ENCODE data around the gene DNAH11.
"Not testable (repeated sequence)": the region's sequence is repeated elsewhere in the genome, so short reads cannot be mapped to it uniquely, and the experiment has no call there.

DNAH11 gene

DNA sequence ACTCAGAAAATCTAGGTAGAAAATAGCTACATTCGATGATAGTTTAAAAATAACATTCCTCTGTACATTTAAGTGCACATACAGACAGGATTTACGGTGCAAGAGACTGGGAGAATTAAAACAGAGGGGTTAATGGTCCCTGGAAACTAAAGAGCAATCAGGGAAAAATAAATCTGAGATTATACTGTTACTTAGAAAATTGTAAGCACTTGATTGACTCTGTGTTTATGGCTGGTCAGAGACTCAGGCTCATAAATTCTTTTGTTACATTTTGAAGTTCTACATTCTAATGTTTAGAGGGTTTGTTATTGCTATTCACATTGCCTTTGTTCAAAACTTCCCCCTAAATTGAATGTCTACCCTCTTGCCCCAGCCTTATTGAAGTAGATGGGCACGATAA lies 348.5 kb downstream of the DNAH11 start:
- no peak for DNase-seq

DNA sequence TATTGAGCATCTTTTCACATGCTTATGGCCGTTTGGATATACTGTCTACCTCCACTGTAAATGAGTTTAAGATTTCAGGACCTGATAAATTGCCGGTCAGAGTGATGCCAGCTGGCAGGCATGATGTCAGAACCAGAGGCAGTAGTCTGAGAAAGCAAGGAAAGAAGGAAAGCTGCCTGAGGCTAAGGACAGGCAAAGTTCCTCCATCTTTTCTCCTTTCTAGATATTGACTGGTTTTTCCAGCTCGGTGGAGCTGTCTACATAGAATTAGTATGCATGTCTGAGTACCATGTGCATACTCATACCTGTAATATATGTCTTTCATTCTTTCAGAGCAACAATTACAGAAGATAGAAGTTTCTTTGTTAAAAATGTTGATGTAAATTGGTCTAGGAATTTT lies 350.6 kb downstream of the DNAH11 start:
- DNase-seq: no peak

DNA sequence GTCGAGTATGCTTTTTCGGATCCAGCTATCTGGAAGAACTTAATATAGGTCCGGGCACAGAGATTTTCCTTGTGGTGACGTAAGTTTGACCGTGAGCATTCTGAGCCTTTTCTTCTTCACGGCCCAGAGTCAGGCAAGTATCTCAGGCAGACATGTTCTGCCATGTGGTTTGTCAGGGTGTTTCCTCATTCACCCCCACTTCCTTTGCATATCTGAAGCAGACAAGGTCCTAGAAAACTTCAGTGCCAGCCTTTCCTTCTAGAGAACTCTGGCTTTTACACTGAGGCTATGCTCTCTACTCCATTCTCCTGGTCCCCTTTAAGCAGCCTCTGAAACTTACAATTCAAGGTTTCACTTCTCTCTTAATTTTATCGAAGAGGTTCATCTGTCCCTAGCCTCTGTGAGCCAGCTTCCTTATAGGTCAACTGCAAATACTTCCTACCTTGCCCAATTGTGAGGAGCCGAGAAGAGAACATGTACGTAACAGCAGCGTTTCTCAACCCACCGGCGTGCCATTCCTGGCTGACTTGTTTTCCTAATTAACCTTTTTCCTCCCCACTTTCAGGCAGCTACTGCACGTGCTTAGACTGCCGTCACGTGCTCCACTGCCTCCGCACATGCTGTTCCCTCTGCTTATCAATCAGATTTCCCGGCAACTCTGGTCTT lies 355.6 kb downstream of the DNAH11 start:
- no peak for DNase-seq

DNA sequence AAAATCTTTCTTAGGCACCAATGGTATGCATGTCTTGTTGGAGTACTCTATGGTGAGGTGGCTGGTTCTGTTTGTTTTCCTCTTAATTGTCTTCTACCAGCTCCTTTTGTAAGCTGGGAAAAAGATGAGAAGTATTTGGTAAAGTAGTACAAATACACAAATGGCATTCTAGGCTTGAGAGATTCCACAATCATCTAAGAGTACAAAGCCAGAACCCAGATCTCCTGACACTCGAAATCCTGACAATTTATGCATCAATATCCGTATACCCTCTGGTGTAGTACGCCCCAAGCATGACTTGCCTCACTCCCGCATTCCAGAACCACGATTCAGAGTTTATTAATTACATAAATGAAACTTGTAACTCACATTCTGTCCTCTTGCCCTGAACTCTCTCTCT lies 359.4 kb downstream of the DNAH11 start:
- DNase-seq: no peak

DNA sequence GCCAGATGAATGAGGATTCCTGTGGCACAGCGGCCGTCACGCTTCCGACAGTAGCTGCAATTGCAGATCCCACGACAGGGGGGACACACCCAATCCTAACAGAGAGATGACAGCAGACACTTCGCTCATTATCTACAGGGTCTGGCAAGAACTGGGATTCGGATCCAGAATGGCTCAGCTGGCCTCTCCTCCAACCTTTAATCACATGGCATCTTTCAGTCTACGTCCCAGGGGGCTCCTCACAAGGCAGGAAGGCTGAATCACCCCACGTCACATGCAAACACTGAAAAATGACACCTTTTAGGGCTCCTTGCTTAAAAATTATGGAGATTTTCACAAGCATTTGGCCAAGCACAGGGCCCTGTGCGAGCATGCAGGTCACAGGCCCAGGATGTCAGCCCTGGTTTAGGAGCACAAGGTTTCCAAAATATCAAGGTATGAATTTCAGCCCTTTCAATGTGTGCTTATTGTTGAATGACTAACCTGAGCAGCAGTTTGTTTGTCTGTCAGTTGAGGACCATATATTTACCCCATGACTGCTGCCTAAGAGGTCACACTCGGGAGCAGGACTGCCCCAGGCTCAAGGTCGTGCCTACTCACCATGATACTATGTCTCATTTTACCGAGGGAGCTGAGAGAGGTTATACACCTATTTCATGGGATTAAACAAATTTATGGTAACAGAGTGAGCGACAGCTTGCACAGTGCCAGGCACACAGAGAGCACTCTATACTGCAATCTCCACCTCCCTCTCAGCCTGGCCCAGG lies 360.4 kb downstream of the DNAH11 start:
- DNase-seq: no peak

DNA sequence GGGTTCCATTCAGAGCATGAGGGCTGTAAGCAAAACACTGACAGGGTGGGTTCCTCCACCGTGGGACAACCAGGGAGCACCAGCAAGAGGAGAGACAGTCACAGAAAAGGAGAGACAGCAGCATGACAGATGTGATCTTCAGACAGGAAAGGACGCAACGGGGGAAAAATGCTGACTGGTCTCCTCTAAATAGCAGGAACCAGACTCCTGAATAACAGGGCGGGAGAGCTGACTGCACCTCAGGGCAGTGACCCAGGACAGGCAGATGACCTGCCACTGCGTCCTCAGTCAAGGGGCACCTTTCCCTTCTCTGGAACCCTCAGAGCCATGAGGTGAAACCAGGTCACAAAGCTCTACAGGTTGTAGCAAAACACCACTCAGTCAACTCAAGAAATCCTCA lies 365.9 kb downstream of the DNAH11 start:
- no peak for DNase-seq

DNA sequence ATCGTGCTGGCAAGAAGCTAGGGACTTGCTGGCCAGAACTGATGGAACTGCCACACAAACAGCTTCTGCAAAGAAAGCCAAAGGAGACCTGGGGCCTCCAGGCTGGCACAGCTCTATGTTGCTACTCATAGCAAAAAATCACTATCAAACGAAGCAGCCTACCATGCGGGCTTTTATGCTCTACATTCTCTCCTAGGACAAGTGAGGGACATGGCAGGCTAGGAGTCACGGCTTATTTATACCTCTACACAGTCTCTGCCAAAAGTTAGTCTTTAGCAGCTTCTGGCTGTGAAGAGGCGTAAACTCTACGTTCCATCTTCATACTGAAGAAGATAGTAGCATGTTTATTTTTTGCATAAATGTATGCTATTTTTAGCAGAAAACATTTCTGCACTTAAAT lies 367.4 kb downstream of the DNAH11 start:
- DNase-seq: no peak

DNA sequence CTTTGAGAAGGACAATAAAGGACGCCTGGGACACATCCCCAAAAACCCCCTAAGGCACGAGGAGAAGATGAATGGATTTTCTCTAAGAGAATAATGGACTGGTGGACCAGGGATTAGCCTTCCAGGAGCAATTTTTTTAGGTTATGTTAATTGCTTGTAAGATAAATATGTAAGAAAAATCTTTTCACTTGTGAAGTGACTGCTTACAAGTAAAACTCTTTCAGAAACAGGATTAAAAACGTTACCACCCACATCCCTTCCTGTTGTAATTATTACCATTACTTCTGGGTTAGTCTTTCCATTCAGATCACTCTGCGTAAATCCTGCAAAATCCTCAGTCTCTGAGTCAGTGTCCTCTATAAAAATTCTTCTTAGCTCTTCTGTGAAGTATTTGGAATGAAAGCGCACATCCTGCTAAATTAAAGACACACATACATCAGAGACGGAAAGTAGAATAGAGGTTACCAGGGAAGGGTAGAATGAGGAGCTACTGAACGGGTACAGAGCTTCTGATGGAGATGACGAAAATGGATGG lies 368.6 kb downstream of the DNAH11 start:
- no peak for DNase-seq

DNA sequence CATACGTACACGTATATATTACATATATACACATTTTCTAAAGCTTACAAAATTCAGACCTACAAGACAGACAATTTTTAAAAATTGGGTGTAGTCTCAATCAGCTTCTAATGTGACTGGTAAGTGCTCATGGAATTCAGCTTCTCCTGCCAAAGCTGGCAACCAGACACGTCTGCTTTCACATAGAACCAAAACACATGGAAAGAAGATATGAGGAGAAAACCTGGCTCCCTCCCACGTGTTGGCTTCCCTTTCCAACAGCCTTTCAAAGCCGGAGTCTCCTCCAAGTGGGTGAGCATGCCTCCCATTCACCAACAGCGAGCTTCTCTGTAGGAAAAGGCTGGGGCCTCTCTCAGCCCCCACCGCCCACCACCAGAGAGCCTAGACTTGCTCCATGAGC lies 369.5 kb downstream of the DNAH11 start:
- DNase-seq: no peak

DNA sequence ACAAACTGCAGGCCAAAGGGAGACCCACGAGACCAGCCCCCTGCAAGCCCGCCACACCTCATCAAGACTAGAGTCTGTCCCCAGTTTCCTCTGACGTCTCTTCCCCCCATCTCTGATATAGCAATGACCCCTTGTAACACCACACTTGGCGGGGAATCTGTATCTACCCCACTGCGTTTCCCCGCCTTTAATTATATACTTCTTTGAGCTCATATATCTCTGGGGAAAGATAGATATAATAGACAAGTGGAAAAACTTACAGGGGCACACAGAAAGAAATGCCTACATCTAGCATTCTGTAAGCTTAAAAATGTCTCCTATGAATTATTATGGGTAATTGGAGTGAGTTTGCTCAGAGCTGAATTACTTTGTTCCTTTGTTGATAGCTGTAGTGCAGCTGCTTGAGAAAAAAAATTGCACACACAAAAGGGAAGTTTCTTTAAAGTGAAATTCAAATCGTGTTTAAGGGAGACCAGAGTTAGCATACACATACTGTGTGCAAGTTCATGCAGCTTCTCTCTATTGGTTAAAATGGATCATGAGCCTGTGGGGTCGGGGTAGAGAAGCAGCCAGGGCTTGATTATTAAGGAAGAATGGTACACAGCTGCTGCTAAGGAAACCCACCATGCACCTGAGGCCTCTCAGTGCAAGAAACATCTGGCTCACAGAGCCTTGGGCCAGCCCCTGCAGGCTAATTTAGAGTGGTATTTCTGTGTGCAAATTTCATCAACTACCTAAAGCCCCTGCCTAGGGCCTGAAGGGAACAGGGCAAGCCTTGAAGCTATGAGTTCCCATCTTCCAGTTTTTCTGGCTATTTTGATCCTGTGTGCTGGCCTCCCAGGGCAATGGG lies 370.3 kb downstream of the DNAH11 start:
- no peak for DNase-seq

DNA sequence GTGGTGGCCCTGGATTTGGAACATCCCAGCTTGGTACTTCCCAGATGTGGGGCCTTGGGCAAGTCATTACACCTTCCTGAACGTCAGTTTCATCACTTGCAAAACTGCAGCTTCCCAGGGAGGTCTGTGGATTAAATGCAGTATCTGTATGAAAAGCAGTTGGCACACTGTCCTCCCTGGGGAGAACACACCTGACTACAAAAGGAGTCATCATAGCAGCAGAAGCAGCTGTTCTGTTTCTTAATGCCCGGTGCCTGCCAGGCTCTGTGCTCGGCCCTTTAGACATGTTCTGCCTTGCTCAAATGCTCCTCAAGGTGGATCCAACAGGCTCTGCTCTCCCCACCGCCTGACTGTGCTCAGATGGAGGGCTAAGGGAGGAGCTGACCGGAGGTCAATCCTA lies 371.8 kb downstream of the DNAH11 start:
- DNase-seq: no peak

DNA sequence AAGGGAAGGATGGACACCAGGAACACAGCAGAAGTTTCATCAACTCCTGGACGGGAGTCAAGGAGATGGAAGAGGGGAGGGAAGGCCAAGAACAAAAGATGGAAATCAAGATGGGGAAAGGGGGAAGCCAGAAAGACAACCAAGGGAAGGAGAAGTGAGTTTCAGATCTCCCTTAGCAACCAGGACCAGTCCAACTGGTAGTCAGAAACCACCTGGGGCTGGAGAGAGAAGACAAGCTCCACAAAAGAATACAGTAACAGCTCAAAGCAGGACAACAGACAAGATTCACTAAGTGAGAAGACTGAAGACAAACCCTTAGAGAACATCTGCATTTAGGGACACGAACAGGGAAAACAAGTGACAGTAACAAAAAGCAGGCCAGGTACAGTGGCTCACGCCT lies 372.3 kb downstream of the DNAH11 start:
- DNase-seq: no peak

DNA sequence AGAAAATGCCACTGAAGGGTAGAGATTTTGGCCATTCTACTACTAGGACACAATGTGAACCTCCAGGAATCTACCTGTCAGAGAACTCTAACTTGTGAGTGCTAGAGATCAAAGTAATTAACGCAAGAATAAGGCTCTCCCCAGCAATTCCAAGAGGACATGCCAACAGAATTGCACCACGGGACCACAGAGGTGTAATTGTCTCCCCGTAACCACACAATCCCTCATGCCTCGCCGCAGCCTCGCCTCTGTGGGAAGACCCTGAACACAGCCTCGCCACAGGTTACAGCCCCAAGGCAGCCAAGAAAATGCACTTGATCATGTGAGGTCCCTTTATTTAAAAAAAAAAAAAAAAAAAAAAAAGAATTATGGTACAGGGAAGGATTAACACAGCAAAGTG lies 373.3 kb downstream of the DNAH11 start:
- no peak for DNase-seq

DNA sequence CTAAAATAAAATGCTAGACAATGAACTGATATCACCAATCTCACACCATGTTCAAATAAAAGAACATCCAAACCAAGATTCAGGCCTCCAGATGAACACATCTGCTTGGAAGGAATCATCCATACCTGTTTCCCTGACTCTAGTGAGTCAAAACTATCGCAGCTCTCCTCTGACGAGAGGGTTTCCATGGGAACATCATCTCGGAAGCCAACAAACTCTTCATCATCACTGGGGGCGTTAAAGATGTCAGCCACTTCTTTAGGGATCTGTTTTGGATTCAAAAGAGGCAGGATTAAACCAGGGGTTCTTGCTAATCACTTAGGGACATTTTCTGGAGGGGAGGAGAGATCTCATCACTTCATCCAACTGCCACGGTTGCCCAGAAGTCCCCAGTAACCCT lies 373.8 kb downstream of the DNAH11 start:
- DNase-seq: no peak

DNA sequence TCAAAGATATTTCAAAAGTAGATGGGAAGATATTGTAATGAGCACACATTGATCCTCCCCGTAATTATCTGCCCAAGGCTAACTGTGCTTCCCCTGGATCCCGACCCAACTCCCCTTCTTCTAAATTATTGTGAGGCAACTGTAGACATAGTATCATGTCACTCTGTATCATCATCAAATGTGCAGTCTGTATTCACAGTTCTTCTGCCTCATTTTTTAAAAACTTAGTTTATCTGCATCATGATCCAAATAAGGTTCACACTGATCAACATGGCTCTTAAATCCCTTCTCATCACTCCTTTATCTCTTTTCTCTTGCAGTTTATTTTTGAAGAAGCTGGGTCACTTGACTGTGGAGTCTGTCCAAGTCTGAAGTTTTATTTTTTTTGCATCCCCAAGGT lies 375.4 kb downstream of the DNAH11 start:
- no peak for DNase-seq

DNA sequence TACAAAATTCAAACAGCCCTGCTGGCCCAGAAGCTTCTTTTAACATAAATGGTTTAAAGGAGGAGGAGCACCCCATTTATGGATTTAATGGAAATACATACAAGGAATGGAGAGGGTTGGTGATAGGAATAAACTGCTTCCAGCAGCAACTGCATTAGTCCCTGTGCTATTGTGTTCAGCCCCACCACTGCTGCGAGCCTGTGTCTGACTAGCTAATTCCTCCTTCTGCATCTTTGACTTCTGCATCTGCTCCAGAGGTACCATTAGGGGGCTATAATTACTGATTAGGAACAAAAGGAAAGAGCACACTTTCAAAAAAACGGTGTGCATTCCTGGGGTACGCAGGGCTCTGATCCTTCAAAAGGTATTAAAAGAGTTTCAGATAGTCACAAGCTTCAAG lies 378.1 kb downstream of the DNAH11 start:
- DNase-seq: no peak

DNA sequence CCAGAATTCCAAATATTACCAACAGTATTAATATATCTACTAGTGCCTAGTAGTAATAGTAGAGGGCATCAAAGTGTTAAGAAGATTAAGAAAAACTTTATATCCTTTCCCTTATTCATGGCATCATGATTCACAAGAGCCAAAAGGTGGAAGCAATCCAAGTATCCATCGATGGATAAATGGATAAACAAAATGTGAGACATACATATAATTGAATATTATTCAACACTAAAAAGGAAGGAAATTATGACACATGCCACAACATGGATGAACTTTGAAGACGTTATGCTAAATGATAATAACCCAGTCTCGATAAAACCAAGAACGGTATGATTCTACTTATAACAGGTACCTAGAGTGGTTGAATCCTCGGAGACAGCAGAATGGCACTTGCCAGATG lies 379.8 kb downstream of the DNAH11 start:
- no peak for DNase-seq

DNA sequence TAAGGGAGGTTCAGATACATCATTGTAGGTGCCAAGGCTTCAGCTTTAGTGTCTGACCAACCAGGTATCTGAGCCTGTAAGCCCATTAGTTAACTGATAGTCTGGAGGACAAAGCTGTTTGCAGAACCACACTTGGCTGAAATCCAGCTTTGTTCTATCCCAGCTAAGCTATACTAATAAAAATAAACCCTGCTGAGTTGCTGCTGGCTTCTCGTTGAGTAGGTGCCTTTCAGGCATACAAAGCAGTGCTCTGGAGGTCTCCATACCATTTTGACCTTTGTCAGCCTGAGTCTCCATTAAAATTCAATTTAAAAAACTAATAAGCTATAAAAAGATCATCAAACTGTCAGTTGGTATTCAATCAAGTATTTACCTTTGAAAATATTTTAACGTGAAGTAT lies 380.8 kb downstream of the DNAH11 start:
- no peak for DNase-seq

DNA sequence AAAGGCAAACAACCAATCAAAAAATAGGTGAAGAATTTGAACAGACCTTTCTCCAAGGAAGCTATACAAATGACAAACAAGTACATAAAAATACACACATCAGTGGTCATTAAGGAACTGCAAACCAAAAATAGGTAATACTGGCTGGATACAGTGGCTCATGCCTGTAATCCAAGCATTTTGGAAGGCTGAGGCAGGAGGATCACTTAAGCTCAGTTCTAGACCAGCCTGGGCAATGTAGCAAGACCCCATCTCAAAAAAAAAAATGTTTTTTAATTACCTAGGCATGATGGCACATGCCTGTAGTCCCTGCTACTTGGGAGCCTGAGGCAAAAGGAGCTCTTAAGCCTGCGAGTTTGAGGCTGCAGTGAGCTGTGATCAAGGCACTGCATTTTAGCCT lies 383.6 kb downstream of the DNAH11 start:
- DNase-seq: no peak

DNA sequence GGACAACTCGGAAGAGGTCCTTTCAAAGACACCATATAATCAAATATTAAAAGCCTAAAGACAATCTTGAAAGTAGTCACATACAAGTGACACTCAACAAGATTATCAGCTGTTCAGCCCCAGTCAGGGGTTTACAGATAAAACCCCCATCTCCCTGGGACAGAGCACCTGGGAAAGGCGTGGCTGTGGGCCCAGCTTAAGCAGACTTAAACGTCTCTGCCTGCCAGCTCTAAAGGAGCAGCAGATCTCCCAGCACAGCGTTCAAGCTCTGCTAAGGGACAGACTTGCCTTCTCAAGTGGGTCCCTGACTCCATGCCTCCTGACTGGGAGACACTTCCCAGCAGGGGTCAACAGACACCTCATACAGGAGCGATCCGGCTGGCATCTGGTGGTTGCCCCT lies 384.9 kb downstream of the DNAH11 start:
- no peak for DNase-seq

DNA sequence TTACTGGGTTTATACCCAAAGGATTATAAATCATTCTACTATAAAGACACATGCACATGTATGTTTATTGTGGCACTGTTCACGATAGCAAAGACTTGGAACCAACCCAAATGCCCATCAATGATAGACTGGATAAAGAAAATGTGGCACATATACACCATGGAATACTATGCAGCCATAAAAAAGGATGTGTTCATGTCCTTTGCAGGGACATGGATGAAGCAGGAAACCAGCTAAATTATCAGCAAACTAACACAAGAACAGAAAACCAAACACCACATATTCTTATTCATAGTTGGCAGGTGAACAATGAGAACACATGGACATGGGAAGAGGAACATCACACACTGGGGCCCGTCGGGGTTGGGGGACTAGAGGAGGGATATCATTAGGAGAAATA lies 390.5 kb downstream of the DNAH11 start:
- DNase-seq: not testable (repeated sequence)

DNA sequence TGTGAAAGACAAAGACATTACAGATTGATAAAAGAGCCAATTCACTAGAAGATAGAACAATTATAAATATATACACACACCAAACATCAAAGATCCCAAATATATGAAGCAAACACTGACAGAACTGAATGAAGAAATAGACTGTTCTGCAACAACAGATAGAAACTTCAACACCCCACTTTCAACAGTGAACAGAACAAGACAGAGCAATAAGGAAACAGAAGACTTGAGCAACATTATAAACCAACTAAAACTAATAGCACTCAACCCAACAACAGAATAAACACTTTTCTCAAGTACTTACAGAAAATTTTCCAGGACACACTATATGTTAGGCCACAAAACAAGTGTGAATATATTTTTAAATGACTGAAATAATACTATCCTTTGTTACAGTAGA lies 392.0 kb downstream of the DNAH11 start:
- no peak for DNase-seq

DNA sequence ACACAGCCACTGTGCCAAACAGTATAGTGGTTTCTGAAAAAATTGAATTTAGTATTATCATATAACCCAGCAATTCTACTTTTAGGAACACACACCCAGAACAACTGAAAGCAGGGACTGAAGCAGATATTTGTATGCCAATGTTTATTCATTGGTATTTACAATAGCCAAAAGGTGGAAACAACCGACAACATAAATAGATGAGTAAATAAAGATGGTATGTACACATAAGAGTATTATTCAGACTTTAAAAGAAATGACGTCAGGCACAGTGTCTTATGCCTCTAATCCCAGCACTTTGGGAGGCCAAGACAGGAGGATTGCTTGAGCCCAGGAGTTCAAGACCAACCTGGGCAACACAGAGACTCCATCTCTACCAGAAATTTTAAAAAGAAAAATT lies 395.6 kb downstream of the DNAH11 start:
- no peak for DNase-seq
